Breast epithelium (tissue), 4 donors: ENCODE measurements around the gene PRRX2. TPM values are rescaled to one million over a fixed set of nuclear protein-coding genes. Genes with fewer than 3 reads are reported as not detected.
A peak's percentile ranks its signal among the peaks of the same experiment; 100 is the strongest.

Experiments used
- DNase-seq, 2 donors: peaks; one replicate each; pipeline ENCODE4 v3.0.0-alpha.2; 2019; ENCODE audit warnings: low spot score in 2 of 2
- H3K27ac ChIP-seq, 2 donors: fragments of 200-600 bp; sonication (generic) in 1 of 2; one replicate each; pipeline ENCODE4 v1.5.1; 2016 to 2019; ENCODE audit warnings: mild to moderate bottlenecking in 1 of 2
- H3K27me3 ChIP-seq, 2 donors: fragments of 200-600 bp; sonication (generic) in 1 of 2; one replicate each; pipeline versions ENCODE4 v1.5.1 to v1.6.0; 2017 to 2019; ENCODE audit warnings: control low read depth in 1 of 2, mild to moderate bottlenecking in 1 of 2
- H3K36me3 ChIP-seq: fragments of 200-600 bp; one replicate; pipeline ENCODE4 v1.5.1; 2019
- H3K4me1 ChIP-seq, 2 donors: fragments of 200-600 bp; sonication (generic); one replicate each; pipeline ENCODE4 v1.5.1; 2016 to 2019; ENCODE audit warnings: control low read depth in 1 of 2
- H3K4me3 ChIP-seq, 3 donors: fragments of 200-600 bp; sonication (generic); 1 replicate in 2 of 3; 2 replicates in 1 of 3; pipeline ENCODE4 v1.5.1; 2016 to 2019; ENCODE audit warnings: mild to moderate bottlenecking in 3 of 3, moderate library complexity in 2 of 3
- H3K9me3 ChIP-seq, 2 donors: fragments of 200-600 bp; sonication (generic) in 1 of 2; one replicate each; pipeline ENCODE4 v1.5.1; 2016 to 2019; ENCODE audit warnings: control low read depth in 1 of 2
- POLR2A ChIP-seq: fragments of 450-650 bp; IDR thresholded peaks from one replicate; pipeline ENCODE4 v1.6.1; 2016; ENCODE audit warnings: antibody characterized with exemption, mild to moderate bottlenecking, moderate library complexity
- POLR2AphosphoS5 ChIP-seq, 3 donors: sonication (generic); formaldehyde crosslinking; IDR thresholded peaks; one replicate each; pipeline ENCODE4 v1.6.1; 2017; ENCODE audit warnings: antibody characterized with exemption in 3 of 3
- intact Hi-C: fragments of 100-400 bp; cut with DNase I; formaldehyde crosslinking; loops from one replicate; pipeline ENCODE4 v1.15.1; 2023; ENCODE audit warnings: low total_unique reads
- total RNA-seq, 3 donors: library from RNA; depleted of rRNA; stranded (reverse); fragments of >200 nt; gene quantifications; one replicate each; pipeline ENCODE4 v1.1.0, GENCODE V29; 2016
- TF ChIP-seq, protein P1 (sequence below), 3 donors: fragments of 450-650 bp; IDR thresholded peaks; one replicate each; pipeline ENCODE4 v1.5.1; 2016 to 2017; ENCODE audit warnings: antibody characterized with exemption in 3 of 3, mild to moderate bottlenecking in 3 of 3, moderate library complexity in 3 of 3

The PRRX2 gene
- total RNA-seq, 3 donors from 2014 or later, result 4.4 to 35.1 (median 9.9) TPM

DNA sequence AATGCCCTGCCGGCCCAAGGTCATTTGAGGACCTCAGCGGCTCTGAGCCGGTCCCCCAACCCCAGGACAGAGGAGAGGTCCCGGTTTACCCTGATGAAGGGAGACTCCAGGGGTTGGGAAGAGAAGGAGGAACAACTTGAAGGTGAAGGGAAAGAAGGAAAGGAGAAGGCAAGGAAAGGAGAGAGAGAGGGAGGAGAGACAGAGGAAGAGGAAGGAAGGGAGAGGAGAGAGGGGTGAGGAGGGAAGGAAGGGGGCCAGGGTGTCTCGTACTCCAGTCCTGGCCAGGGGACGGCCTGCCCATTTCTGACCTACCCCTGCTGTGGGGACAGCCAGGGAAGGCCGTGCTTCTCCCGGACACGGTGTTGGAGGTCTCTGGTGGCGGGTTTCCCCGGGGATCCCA is 1.9 kb downstream of the PRRX2 start:
- no peak for DNase-seq
- Histone ChIP-seq H3K36me3 (no peaks in the 10 kb centered on the region), H3K4me1 (no peaks in the 10 kb centered on the region), H3K27me3 (no peaks in the 10 kb centered on the region), H3K9me3 (no peaks in the 10 kb centered on the region), H3K4me3 (peak overlapping the region; percentile 48 to 80 (median 58)), H3K27ac (peak overlapping the region; percentile 10 to 85)
- intact Hi-C loops, result no loop called here
- TF ChIP-seq POLR2A, result no peak
- TF ChIP-seq, protein P1, sequence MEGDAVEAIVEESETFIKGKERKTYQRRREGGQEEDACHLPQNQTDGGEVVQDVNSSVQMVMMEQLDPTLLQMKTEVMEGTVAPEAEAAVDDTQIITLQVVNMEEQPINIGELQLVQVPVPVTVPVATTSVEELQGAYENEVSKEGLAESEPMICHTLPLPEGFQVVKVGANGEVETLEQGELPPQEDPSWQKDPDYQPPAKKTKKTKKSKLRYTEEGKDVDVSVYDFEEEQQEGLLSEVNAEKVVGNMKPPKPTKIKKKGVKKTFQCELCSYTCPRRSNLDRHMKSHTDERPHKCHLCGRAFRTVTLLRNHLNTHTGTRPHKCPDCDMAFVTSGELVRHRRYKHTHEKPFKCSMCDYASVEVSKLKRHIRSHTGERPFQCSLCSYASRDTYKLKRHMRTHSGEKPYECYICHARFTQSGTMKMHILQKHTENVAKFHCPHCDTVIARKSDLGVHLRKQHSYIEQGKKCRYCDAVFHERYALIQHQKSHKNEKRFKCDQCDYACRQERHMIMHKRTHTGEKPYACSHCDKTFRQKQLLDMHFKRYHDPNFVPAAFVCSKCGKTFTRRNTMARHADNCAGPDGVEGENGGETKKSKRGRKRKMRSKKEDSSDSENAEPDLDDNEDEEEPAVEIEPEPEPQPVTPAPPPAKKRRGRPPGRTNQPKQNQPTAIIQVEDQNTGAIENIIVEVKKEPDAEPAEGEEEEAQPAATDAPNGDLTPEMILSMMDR (IDR thresholded peaks at IDR 0.05), result no peak
- no peak for TF ChIP-seq POLR2AphosphoS5 (IDR thresholded peaks at IDR 0.05)

DNA sequence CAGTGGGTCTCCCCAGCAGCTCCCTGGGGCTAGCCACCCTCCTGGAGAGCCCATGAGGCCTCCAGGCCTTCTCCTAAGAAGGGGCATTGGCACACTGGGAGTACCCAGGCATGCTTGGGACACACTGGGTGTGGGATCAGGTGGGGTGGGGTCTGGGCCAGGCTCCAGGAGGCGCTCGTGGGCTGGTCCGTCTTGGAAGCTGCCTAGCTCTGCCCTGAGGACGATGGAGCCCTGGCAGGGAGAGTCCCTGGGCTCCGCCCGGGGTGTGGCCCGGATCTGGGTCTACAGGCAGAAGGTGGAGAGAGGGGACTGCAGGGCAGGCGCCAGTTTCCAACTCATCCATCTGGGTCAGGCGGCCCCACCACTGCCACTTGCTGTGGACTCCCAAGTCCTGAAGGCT is 2.4 kb downstream of the PRRX2 start:
- intact Hi-C loops, result no loop called here
- Histone ChIP-seq H3K9me3 (no peaks in the 10 kb centered on the region), H3K4me3 (peak overlapping the region in 2 of 3 donors; percentile 58 to 80), H3K27me3 (no peaks in the 10 kb centered on the region), H3K36me3 (no peaks in the 10 kb centered on the region), H3K27ac (peak overlapping the region; percentile 10 to 85), H3K4me1 (no peaks in the 10 kb centered on the region)
- TF ChIP-seq POLR2A, result no peak
- TF ChIP-seq, protein P1 (IDR thresholded peaks at IDR 0.05), result no peak
- DNase-seq, result no peak

DNA sequence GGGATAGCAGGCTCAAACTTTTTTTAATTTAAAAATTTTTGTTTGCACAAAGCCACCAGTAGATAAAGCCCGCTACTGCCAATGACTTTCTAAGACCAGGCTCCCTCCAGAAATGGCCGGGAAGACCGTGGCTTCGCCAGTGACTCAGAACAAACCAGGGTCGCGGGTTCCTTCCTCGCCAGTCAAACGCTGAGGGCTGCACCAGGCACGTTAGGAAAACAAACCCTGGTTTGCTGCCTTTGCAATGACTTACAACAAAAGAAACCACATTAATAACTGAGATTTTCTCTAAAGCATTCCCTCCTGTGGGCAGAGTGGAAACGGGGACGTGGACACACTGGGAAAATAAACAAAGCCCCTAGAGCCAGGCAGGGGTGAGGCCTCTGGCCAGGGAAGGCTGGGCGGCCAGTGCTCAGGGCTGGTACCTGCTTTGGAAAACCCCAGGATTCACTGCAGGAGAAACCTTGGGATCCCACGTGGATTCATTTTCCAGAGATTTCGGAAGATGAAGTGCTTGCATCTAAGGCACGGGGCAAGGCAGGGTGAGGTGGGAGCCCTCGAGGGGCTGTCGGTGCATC is 3.8 kb downstream of the PRRX2 start:
- peak overlapping the region in 1 of 3 donors; percentile 11 for H3K4me3 ChIP-seq
- intact Hi-C loops, result no loop called here

DNA sequence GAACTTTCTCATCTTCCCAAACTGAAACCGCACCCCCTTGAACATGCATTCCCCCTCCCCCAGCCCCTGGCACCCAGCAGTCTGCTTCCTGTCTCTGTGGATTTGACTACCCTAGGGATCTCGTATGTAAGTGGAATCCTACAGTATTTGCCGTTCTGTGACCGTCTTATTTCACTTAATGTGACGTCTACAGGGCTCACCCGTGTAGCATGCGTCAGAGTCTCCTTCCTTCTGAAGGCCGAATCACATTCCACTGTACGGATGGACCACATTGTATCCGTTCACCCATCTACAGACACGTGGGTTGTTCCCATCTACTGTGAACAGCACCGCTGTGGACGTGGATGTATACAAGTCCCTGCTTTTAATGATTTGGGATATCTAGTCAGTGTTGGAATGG is 4.5 kb downstream of the PRRX2 start:
- intact Hi-C loops, result no loop called here
- no peak for DNase-seq
- H3K27me3 ChIP-seq, result no peaks in the 10 kb centered on the region
- H3K27ac ChIP-seq, result peak overlapping the region in 1 of 2 donors; percentile 43
- H3K36me3 ChIP-seq, result no peaks in the 10 kb centered on the region
- no peak overlapping the region for H3K4me3 ChIP-seq
- TF ChIP-seq POLR2A (no peak), POLR2AphosphoS5 (IDR thresholded peaks at IDR 0.05) (no peak)
- TF ChIP-seq, protein P1 (IDR thresholded peaks at IDR 0.05), result no peak
- no peaks in the 10 kb centered on the region for H3K4me1 ChIP-seq
- H3K9me3 ChIP-seq, result no peaks in the 10 kb centered on the region

More for the DNA sequence above, 3.8 kb downstream of the PRRX2 start:
- no peaks in the 10 kb centered on the region for H3K4me1 ChIP-seq
- H3K9me3 ChIP-seq, result no peaks in the 10 kb centered on the region
- no peak for DNase-seq
- no peaks in the 10 kb centered on the region for H3K27me3 ChIP-seq
- TF ChIP-seq, protein P1 (IDR thresholded peaks at IDR 0.05), result no peak
- TF ChIP-seq POLR2AphosphoS5 (IDR thresholded peaks at IDR 0.05) (no peak), POLR2A (no peak)
- H3K27ac ChIP-seq, result peak overlapping the region in 1 of 2 donors; percentile 43
- H3K36me3 ChIP-seq, result no peaks in the 10 kb centered on the region

DNA sequence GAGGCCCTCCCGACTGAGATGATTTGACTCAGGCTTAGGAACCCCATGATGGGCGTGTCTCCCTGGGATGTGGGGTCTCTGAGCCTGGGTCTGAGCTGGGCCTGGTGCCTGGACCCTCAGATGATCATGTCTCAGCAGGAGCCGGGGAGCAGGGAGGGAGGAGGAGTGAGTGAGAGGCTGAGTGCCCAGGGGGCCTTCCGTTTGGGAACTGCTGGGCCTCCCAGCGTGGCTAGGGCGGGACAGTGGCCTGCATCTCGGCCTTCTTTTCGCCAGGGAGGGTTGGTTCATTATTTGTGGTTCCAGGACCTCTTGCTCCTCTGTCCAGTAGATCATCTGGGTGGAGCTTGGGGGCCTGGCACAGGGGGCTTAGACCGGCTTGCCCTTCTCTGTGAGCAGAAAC is 5.6 kb downstream of the PRRX2 start:
- TF ChIP-seq, protein P1 (IDR thresholded peaks at IDR 0.05), result no peak
- TF ChIP-seq POLR2AphosphoS5 (IDR thresholded peaks at IDR 0.05) (no peak), POLR2A (no peak)
- Histone ChIP-seq H3K36me3 (no peaks in the 10 kb centered on the region), H3K4me3 (no peak overlapping the region), H3K27ac (peak overlapping the region; percentile 45 to 75), H3K4me1 (no peaks in the 10 kb centered on the region), H3K9me3 (no peaks in the 10 kb centered on the region), H3K27me3 (no peaks in the 10 kb centered on the region)
- no peak for DNase-seq
- intact Hi-C loops, result no loop called here
